ENCODE measurements around the gene CP. TPM values are rescaled to one million over a fixed set of nuclear protein-coding genes. Genes with fewer than 3 reads are reported as not detected.

Gene CP
- total and polyA plus RNA-seq, 2 of the 13 experiments (the other 11 are each of a cell fraction or from before 2014, with no cell fraction given), result 42.6 to 789 TPM

- TF ChIP-seq, protein P1, sequence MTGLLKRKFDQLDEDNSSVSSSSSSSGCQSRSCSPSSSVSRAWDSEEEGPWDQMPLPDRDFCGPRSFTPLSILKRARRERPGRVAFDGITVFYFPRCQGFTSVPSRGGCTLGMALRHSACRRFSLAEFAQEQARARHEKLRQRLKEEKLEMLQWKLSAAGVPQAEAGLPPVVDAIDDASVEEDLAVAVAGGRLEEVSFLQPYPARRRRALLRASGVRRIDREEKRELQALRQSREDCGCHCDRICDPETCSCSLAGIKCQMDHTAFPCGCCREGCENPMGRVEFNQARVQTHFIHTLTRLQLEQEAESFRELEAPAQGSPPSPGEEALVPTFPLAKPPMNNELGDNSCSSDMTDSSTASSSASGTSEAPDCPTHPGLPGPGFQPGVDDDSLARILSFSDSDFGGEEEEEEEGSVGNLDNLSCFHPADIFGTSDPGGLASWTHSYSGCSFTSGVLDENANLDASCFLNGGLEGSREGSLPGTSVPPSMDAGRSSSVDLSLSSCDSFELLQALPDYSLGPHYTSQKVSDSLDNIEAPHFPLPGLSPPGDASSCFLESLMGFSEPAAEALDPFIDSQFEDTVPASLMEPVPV (CRISPR knock-in tag; IDR thresholded peaks at IDR 0.05), result peak; percentile 71; the same call in 1 of the 2 replicates
- no peak for TF ChIP-seq CHD2 (IDR thresholded peaks at IDR 0.05; ENCODE audit: low read depth, low read length)
- TF ChIP-seq HNF4A (CRISPR knock-in tag; IDR thresholded peaks at IDR 0.05), result no peak
- TF ChIP-seq REL (CRISPR knock-in tag; conservative IDR thresholded peaks at IDR 0.05), result peak; percentile 91
- TF ChIP-seq SRSF9 (IDR thresholded peaks at IDR 0.05; ENCODE audit: borderline replicate concordance, insufficient read depth, low read depth, low read length, poor library complexity, severe bottlenecking), result no peak
- no peak for TF ChIP-seq NR2F1 (CRISPR knock-in tag; IDR thresholded peaks at IDR 0.05)
- TF ChIP-seq, protein P2, sequence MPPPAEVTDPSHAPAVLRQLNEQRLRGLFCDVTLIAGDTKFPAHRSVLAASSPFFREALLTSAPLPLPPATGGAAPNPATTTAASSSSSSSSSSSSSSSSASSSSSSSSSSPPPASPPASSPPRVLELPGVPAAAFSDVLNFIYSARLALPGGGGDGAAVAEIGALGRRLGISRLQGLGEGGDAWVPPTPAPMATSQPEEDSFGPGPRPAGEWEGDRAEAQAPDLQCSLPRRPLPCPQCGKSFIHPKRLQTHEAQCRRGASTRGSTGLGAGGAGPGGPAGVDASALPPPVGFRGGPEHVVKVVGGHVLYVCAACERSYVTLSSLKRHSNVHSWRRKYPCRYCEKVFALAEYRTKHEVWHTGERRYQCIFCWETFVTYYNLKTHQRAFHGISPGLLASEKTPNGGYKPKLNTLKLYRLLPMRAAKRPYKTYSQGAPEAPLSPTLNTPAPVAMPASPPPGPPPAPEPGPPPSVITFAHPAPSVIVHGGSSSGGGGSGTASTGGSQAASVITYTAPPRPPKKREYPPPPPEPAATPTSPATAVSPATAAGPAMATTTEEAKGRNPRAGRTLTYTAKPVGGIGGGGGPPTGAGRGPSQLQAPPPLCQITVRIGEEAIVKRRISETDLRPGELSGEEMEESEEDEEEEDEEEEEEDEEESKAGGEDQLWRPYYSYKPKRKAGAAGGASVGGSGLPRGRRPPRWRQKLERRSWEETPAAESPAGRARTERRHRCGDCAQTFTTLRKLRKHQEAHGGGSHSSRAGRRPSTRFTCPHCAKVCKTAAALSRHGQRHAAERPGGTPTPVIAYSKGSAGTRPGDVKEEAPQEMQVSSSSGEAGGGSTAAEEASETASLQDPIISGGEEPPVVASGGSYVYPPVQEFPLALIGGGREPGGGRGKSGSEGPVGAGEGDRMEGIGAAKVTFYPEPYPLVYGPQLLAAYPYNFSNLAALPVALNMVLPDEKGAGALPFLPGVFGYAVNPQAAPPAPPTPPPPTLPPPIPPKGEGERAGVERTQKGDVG (CRISPR knock-in tag; IDR thresholded peaks at IDR 0.05; ENCODE audit: borderline replicate concordance), result peak; percentile 88; the same call in 1 of the 2 replicates
- TF ChIP-seq ZNF879 (CRISPR knock-in tag; IDR thresholded peaks at IDR 0.05), result 0 out of 2 replicates have a peak, but pooled peaks have one; percentile 56
- TF ChIP-seq ZNF335 (CRISPR knock-in tag; IDR thresholded peaks at IDR 0.05), result 0 out of 2 replicates have a peak, but pooled peaks have one; percentile 22
- TF ChIP-seq POGZ (CRISPR knock-in tag; IDR thresholded peaks at IDR 0.05), result peak; percentile 100
- TF ChIP-seq AGO1 (IDR thresholded peaks at IDR 0.05; ENCODE audit: low read depth, low read length, poor library complexity, severe bottlenecking), result peak; percentile 58
- no peak for TF ChIP-seq ZNF512B (CRISPR knock-in tag; IDR thresholded peaks at IDR 0.05; ENCODE audit: borderline replicate concordance)
- TF ChIP-seq GMEB1 (CRISPR knock-in tag; IDR thresholded peaks at IDR 0.05; ENCODE audit: borderline replicate concordance), result peak; percentile 84
- 0 out of 2 replicates have a peak, but pooled peaks have one; percentile 28 for TF ChIP-seq SMYD3 (CRISPR knock-in tag; IDR thresholded peaks at IDR 0.05)
- TF ChIP-seq RBM39 (IDR thresholded peaks at IDR 0.05; ENCODE audit: low read depth, low read length, poor library complexity, severe bottlenecking), result peak; percentile 92
- no peak for TF ChIP-seq SMARCC2 (IDR thresholded peaks at IDR 0.05)
- peak; percentile 97 for TF ChIP-seq KLF12 (CRISPR knock-in tag; IDR thresholded peaks at IDR 0.05; ENCODE audit: borderline replicate concordance)
- TF ChIP-seq ZNF33A (CRISPR knock-in tag; IDR thresholded peaks at IDR 0.05; ENCODE audit: borderline replicate concordance), result no peak
These were observed 92.1 kb downstream of the CP start, which contains the start of gene HPS3 (continued) for GRCh38 chr3:149129326-149130205.

Data from HepG2 (cell line).